ENCODE data around the gene GPR137.
"Not testable (repeated sequence)": the region's sequence is repeated elsewhere in the genome, so short reads cannot be mapped to it uniquely, and the experiment has no call there.

The GPR137 gene

DNA sequence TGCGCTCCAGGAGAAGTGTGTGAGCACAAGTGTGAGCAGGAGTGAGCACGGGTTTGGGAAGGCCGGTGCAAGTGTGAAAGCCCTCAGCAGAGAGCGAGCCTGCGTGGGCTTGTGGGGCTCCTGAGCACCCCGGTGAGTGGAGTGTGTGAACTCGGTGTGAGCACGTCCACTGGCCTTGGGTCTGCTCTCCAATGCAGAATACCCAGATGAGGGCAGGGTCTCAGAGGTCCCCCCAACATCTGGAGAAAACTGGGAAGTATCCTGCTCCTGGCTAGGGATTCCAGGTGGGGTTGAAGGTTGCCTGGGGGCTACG is 20.9 kb downstream of the GPR137 start:
- H3K27me3 Mint-ChIP-seq (ENCODE audit: low read depth, poor library complexity) = peaks cover 28% of the 10 kb centered on the region
- H3K9me3 Mint-ChIP-seq = no peaks in the 10 kb centered on the region
- TF ChIP-seq, protein P1, sequence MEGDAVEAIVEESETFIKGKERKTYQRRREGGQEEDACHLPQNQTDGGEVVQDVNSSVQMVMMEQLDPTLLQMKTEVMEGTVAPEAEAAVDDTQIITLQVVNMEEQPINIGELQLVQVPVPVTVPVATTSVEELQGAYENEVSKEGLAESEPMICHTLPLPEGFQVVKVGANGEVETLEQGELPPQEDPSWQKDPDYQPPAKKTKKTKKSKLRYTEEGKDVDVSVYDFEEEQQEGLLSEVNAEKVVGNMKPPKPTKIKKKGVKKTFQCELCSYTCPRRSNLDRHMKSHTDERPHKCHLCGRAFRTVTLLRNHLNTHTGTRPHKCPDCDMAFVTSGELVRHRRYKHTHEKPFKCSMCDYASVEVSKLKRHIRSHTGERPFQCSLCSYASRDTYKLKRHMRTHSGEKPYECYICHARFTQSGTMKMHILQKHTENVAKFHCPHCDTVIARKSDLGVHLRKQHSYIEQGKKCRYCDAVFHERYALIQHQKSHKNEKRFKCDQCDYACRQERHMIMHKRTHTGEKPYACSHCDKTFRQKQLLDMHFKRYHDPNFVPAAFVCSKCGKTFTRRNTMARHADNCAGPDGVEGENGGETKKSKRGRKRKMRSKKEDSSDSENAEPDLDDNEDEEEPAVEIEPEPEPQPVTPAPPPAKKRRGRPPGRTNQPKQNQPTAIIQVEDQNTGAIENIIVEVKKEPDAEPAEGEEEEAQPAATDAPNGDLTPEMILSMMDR (IDR thresholded peaks at IDR 0.05) = no peak
- H3K36me3 Mint-ChIP-seq (ENCODE audit: low read depth) = peaks cover 5% of the 10 kb centered on the region
- DNase-seq = no peak
- peak overlapping the region; percentile 97 for H3K27ac Mint-ChIP-seq
- peak overlapping the region; percentile 95 for H3K4me3 Mint-ChIP-seq
- H3K4me1 Mint-ChIP-seq = peaks cover 25% of the 10 kb centered on the region

DNA sequence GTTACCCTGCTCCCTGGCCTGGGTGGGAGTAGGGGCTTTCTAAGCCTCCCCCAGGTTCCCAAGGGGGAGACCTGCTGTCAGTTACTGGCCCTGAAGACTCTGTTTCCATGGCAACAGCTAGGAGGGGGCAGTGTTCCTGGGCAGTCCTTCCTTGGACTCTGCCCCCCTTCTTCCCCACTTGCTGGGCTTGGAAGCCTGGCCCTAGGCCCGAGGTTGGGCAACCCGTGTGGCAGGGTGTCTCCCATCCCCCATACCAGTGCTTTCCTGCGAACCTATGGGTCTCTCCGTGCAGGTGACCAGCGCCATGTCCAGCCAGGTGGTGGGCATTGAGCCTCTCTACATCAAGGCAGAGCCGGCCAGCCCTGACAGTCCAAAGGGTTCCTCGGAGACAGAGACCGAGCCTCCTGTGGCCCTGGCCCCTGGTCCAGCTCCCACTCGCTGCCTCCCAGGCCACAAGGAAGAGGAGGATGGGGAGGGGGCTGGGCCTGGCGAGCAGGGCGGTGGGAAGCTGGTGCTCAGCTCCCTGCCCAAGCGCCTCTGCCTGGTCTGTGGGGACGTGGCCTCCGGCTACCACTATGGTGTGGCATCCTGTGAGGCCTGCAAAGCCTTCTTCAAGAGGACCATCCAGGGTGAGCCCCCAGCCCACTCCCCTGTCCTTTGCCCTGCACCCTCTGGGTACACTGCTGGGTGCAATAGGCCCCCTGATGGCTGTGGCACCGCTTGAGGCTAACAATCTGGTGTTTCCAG is 21.4 kb downstream of the GPR137 start:
- DNase-seq = no peak
- Mint-ChIP-seq H3K4me1 (peaks cover 25% of the 10 kb centered on the region), H3K4me3 (peak overlapping the region; percentile 95), H3K9me3 (no peaks in the 10 kb centered on the region), H3K36me3 (ENCODE audit: low read depth) (peaks cover 5% of the 10 kb centered on the region), H3K27me3 (ENCODE audit: low read depth, poor library complexity) (peaks cover 22% of the 10 kb centered on the region), H3K27ac (no peak overlapping the region)
- TF ChIP-seq, protein P1 (IDR thresholded peaks at IDR 0.05) = no peak

DNA sequence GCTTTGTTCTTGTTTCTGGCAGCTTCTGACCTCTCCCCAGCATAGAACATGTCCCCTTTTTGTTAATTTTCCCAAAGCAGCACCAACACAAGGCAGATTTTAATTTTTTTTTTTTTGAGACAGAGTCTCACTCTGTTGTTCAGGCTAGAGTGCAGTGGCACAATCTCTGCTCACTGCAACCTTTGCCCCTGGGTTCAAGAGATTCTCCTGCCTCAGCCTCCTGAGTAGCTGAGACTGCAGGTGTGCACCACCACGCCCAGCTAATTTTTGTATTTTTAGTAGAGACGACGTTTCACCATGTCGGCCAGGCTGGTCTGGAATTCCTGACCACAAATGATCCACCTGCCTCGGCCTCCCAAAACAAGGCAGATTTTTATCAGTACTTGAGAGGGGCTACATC is 22.1 kb downstream of the GPR137 start:
- H3K9me3 Mint-ChIP-seq; H3K36me3 Mint-ChIP-seq (ENCODE audit: low read depth); DNase-seq: not testable (repeated sequence)
- peaks cover 15% of the 10 kb centered on the region for H3K27me3 Mint-ChIP-seq (ENCODE audit: low read depth, poor library complexity)
- peaks cover 25% of the 10 kb centered on the region for H3K4me1 Mint-ChIP-seq
- H3K4me3 Mint-ChIP-seq = peak overlapping the region; percentile 37
- H3K27ac Mint-ChIP-seq = peak overlapping the region; percentile 72

DNA sequence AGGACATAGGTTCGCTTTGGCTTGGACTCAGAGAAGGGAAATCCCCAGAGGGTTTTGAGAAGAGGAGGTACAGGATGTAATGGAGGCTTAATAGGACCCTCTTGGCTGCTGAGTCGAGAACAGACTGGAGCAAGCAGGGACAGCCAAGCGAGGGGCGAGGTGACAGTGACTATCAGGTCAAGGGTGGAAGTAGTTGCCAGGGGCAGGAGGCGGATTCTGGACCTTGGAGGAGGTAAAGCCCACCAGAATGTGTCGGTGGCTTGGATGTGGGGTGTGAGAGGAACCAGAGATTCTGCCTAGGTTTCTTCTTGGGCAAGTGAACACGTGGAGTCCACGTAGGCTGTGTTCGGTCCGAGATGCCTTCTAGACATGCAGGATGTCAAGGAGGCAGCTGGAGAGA is 27.3 kb downstream of the GPR137 start:
- Mint-ChIP-seq H3K9me3 (no peaks in the 10 kb centered on the region), H3K36me3 (ENCODE audit: low read depth) (peaks cover 5% of the 10 kb centered on the region), H3K4me1 (peaks cover 12% of the 10 kb centered on the region), H3K27ac (peak overlapping the region; percentile 95), H3K27me3 (ENCODE audit: low read depth, poor library complexity) (no peaks in the 10 kb centered on the region), H3K4me3 (no peak overlapping the region)
- TF ChIP-seq, protein P1 (IDR thresholded peaks at IDR 0.05) = no peak
- DNase-seq = no peak

DNA sequence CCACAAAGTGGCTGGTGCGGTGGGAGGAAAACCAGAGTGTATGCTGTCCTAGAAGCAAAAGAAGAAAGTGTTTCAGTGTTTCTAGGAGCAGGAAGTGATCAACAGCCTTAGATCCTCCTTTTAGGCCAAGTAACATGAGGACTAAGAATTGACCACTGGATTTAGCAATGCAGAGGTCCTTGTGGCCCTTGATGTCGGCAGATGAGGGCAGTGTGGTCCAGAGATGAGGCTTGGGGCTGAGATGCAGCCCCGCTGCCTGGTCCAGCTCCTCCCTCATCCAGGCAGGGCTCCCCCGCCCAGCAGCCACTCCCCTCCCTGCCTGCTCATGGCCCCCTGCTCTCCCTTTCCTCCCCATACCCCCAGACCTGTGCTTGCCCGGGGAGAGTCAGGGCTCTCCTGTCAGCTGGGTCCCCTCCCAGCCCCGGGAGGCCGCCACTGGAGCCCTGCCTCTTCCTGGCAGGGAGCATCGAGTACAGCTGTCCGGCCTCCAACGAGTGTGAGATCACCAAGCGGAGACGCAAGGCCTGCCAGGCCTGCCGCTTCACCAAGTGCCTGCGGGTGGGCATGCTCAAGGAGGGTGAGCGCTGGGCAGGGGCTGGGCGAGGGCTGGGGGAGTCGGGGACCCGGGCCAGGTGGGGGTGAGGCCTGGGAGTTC is 28.0 kb downstream of the GPR137 start:
- Mint-ChIP-seq H3K27ac (peak overlapping the region; percentile 95), H3K4me1 (peaks cover 12% of the 10 kb centered on the region), H3K4me3 (no peak overlapping the region), H3K9me3 (no peaks in the 10 kb centered on the region), H3K36me3 (ENCODE audit: low read depth) (peaks cover 5% of the 10 kb centered on the region), H3K27me3 (ENCODE audit: low read depth, poor library complexity) (no peaks in the 10 kb centered on the region)
- DNase-seq = no peak
- TF ChIP-seq, protein P1 (IDR thresholded peaks at IDR 0.05) = no peak

DNA sequence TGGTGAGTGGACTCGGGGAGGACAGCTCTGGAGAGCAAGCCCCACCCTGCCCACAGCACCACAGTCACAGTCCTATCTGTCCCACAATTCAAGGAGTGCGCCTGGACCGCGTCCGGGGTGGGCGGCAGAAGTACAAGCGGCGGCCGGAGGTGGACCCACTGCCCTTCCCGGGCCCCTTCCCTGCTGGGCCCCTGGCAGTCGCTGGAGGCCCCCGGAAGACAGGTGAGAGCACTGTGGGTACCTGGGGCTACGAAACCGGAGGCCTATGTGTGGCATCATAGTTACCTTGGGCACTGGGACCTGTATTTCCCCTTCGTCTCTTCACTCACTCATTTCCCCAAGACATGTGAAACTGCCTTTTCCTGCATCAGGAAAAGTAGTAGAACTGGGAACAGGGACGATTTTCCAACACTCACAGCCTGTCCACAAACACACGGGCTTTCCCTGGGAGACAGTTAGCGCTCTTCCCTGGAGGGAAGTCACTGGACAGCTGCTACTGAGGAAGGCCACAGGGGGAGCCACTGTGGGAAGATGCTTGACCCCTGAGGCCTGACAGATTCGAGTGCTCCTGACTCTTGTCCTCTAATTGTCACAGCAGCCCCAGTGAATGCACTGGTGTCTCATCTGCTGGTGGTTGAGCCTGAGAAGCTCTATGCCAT is 28.6 kb downstream of the GPR137 start:
- no peaks in the 10 kb centered on the region for H3K9me3 Mint-ChIP-seq
- peaks cover 18% of the 10 kb centered on the region for H3K4me1 Mint-ChIP-seq
- H3K36me3 Mint-ChIP-seq (ENCODE audit: low read depth) = peaks cover 5% of the 10 kb centered on the region
- no peak overlapping the region for H3K4me3 Mint-ChIP-seq
- TF ChIP-seq, protein P1 (IDR thresholded peaks at IDR 0.05) = peak; percentile 7
- H3K27ac Mint-ChIP-seq = peak overlapping the region; percentile 83
- no peak for DNase-seq
- no peaks in the 10 kb centered on the region for H3K27me3 Mint-ChIP-seq (ENCODE audit: low read depth, poor library complexity)
